OCI-LY7 (cell line): ENCODE data around the gene IFNGR2. TPM values are rescaled to one million over a fixed set of nuclear protein-coding genes. Genes with fewer than 3 reads are reported as not detected.

Experiments used
- BruUV-seq: library from RNA; stranded (reverse); fragments of 400-500 nt; replicated peaks from 2 replicates; lab custom pipeline; 2021; lab: Mats Ljungman, UMichigan
- CTCF ChIA-PET: fragments of 300-600 bp; sonication (Branson Sonifier 250); formaldehyde crosslinking; loops from one replicate; lab custom pipeline; 2022; ENCODE audit warnings: antibody characterized with exemption; ENCODE audit not compliant: unreplicated experiment; lab: Charles Lee
- POLR2A ChIA-PET: fragments of 300-600 bp; sonication (Branson Sonifier 250); formaldehyde crosslinking; loops from one replicate; lab custom pipeline; 2022; ENCODE audit warnings: antibody characterized with exemption; lab: Charles Lee
- DNase-seq: peaks from one replicate; pipeline ENCODE4 v3.0.0-alpha.2; 2015; ENCODE audit warnings: low spot score
- H2AFZ ChIP-seq: fragments of 200-600 bp; sonication (generic), shearing (Covaris generic); 2 replicates; pipeline ENCODE4 v1.6.1; 2014; ENCODE audit warnings: mild to moderate bottlenecking, antibody characterized with exemption, low read length, moderate library complexity
- H3K27ac ChIP-seq: fragments of 200-600 bp; sonication (generic); 2 replicates; pipeline ENCODE4 v1.5.1; 2014; ENCODE audit warnings: mixed run types, low read depth, mild to moderate bottlenecking, moderate library complexity, low read length, inconsistent platforms; ENCODE audit not compliant: poor library complexity, severe bottlenecking
- H3K36me3 ChIP-seq: fragments of 200-600 bp; sonication (generic); 2 replicates; pipeline ENCODE4 v1.6.1; 2014; ENCODE audit warnings: mild to moderate bottlenecking, antibody characterized with exemption, low read length, moderate library complexity, mixed read lengths; ENCODE audit not compliant: insufficient read depth
- H3K4me1 ChIP-seq: fragments of 200-600 bp; sonication (generic); 2 replicates; pipeline ENCODE4 v1.5.1; 2014; ENCODE audit warnings: mild to moderate bottlenecking, low read length; ENCODE audit not compliant: insufficient read depth, poor library complexity, severe bottlenecking
- H3K4me2 ChIP-seq: fragments of 200-600 bp; sonication (generic); 2 replicates; pipeline ENCODE4 v1.6.1; 2014; ENCODE audit warnings: mild to moderate bottlenecking, low read length
- H3K4me3 ChIP-seq: fragments of 200-600 bp; sonication (generic); 2 replicates; pipeline ENCODE4 v1.5.1; 2014; ENCODE audit warnings: mild to moderate bottlenecking, low read depth, low read length; ENCODE audit not compliant: poor library complexity, severe bottlenecking
- H3K79me2 ChIP-seq: fragments of 200-600 bp; sonication (generic); 2 replicates; pipeline ENCODE4 v1.6.1; 2016; ENCODE audit warnings: low read depth, mild to moderate bottlenecking, low read length, moderate library complexity, mixed read lengths; ENCODE audit not compliant: insufficient read depth
- H3K9me2 ChIP-seq: fragments of 200-600 bp; sonication (generic); 2 replicates; pipeline ENCODE4 v1.6.1; 2016; ENCODE audit warnings: mild to moderate bottlenecking, low read length, mixed read lengths; ENCODE audit not compliant: insufficient read depth
- H3K9me3 ChIP-seq: fragments of 200-600 bp; sonication (generic); 2 replicates; pipeline ENCODE4 v1.6.1; 2014; ENCODE audit warnings: mild to moderate bottlenecking, mixed run types, low read length, mixed read lengths
- H4K20me1 ChIP-seq: fragments of 200-600 bp; sonication (generic); 2 replicates; pipeline ENCODE4 v1.6.1; 2014; ENCODE audit warnings: mild to moderate bottlenecking, antibody characterized with exemption, low read length, moderate library complexity, mixed read lengths; ENCODE audit not compliant: insufficient read depth
- CTCF ChIP-seq: fragments of 200-600 bp; sonication (generic); conservative IDR thresholded peaks from 2 replicates; pipeline ENCODE4 v1.5.1; 2014; ENCODE audit warnings: mild to moderate bottlenecking, antibody characterized with exemption, low read length, moderate library complexity, mixed read lengths
- EZH2phosphoT487 ChIP-seq: fragments of 200-600 bp; sonication (generic); IDR thresholded peaks from 2 replicates; pipeline ENCODE4 v1.6.1; 2018; ENCODE audit warnings: low read depth, borderline replicate concordance, mild to moderate bottlenecking, mixed run types, antibody characterized with exemption, low read length, moderate library complexity, mixed read lengths
- intact Hi-C: fragments of 100-400 bp; cut with micrococcal nuclease; formaldehyde crosslinking; loops from one replicate; pipeline ENCODE4 v1.10.0; 2022; ENCODE audit not compliant: unreplicated experiment
- total RNA-seq, 2 experiments: library from RNA; depleted of rRNA in 1 of 2; stranded (reverse); fragments of >200 nt in 1 of 2; shearing (Covaris generic) in 1 of 2; gene quantifications; 2 replicates each; pipeline ENCODE4 v1.2.3, GENCODE V29; 2014 to 2022

The IFNGR2 gene
- total RNA-seq, 2 experiments from 2014 or later: 70.2 to 86.9 TPM

GRCh38 chr21:33455686-33456446 is 52.7 kb downstream of the IFNGR2 start:
- Histone ChIP-seq H4K20me1 (no peaks in the 10 kb centered on the region), H3K4me2 (no peak overlapping the region), H3K27ac (no peak overlapping the region), H3K4me3 (no peak overlapping the region), H3K9me3 (no peaks in the 10 kb centered on the region), H3K79me2 (no peaks in the 10 kb centered on the region), H2AFZ (no peak overlapping the region), H3K9me2 (no peaks in the 10 kb centered on the region), H3K36me3 (peaks cover 31% of the 10 kb centered on the region), H3K4me1 (no peaks in the 10 kb centered on the region)
- BruUV-seq: no TSS peak
- intact Hi-C loops: no loop called here
- ChIA-PET POLR2A (interaction anchor here (0.6 to 1.9 kb wide), 5 partner anchors 9 to 859 kb away, joined by 3 to 4 read pairs (median 3); no protein-coding TSS in a partner anchor), CTCF (no interaction called here)
- no peak for DNase-seq
- no peak for TF ChIP-seq EZH2phosphoT487
- TF ChIP-seq CTCF: no peak

- ChIA-PET CTCF (interaction anchor here (1.1 kb wide), 1 partner anchor 12 kb away, joined by 3 read pairs; no protein-coding TSS in a partner anchor), POLR2A (interaction anchor here (0.6 to 1.1 kb wide), 3 partner anchors 9 to 684 kb away, joined by 3 to 4 read pairs (median 3); no protein-coding TSS in a partner anchor)
- H3K4me2 ChIP-seq: no peak overlapping the region
- no peak overlapping the region for H3K4me3 ChIP-seq
- no peaks in the 10 kb centered on the region for H3K9me2 ChIP-seq
- H4K20me1 ChIP-seq: no peaks in the 10 kb centered on the region
- no peaks in the 10 kb centered on the region for H3K79me2 ChIP-seq
- no peaks in the 10 kb centered on the region for H3K4me1 ChIP-seq
- no peak overlapping the region for H3K27ac ChIP-seq
- intact Hi-C loops: no loop called here
- no peaks in the 10 kb centered on the region for H3K9me3 ChIP-seq
- no TSS peak for BruUV-seq
- H3K36me3 ChIP-seq: peaks cover 35% of the 10 kb centered on the region
- no peak for DNase-seq
- TF ChIP-seq EZH2phosphoT487: no peak
- TF ChIP-seq CTCF: no peak
- no peak overlapping the region for H2AFZ ChIP-seq
Observed at GRCh38 chr21:33458861-33459260, 55.6 kb downstream of the IFNGR2 start.
